HepG2 (cell line): ENCODE measurements around the gene CORO7. TPM values are rescaled to one million over a fixed set of nuclear protein-coding genes. Genes with fewer than 3 reads are reported as not detected.
A peak's percentile ranks its signal among the peaks of the same experiment; 100 is the strongest.

Source experiments
- CC2D1A ChIP-seq: sonication (generic); formaldehyde crosslinking; IDR thresholded peaks from 2 replicates; pipeline ENCODE4 v1.8.1; 2023; ENCODE audit warnings: mild to moderate bottlenecking, missing genetic modification reagents
- MZF1 ChIP-seq: sonication (generic); formaldehyde crosslinking; IDR thresholded peaks from 2 replicates; pipeline ENCODE4 v1.8.1; 2023; ENCODE audit warnings: mild to moderate bottlenecking, missing genetic modification reagents, borderline replicate concordance
- NFIC ChIP-seq: IDR thresholded peaks from 2 replicates; pipeline ENCODE4 v1.6.1; 2012; ENCODE audit warnings: mild to moderate bottlenecking, low read length, inconsistent platforms
- NR2C2 ChIP-seq: sonication (generic); formaldehyde crosslinking; IDR thresholded peaks from 2 replicates; pipeline ENCODE4 v1.4.0; 2020; ENCODE audit warnings: missing genetic modification reagents, mild to moderate bottlenecking, moderate library complexity, borderline replicate concordance
- NR2F2 ChIP-seq: IDR thresholded peaks from 2 replicates; pipeline ENCODE4 v1.6.1; 2012; ENCODE audit warnings: low read depth, inconsistent platforms, borderline replicate concordance
- NR2F6 ChIP-seq, 2 experiments: IDR thresholded peaks; 2 replicates each; pipeline ENCODE4 v1.6.1; 2016; ENCODE audit warnings: antibody characterized with exemption in 1 of 2, mild to moderate bottlenecking in 1 of 2
- RBAK ChIP-seq: sonication (generic); formaldehyde crosslinking; IDR thresholded peaks from 2 replicates; pipeline ENCODE4 v1.5.1; 2020; ENCODE audit warnings: mild to moderate bottlenecking, missing genetic modification reagents
- TCF7L2 ChIP-seq: IDR thresholded peaks from 2 replicates; pipeline ENCODE4 v1.6.1; 2011; ENCODE audit warnings: mild to moderate bottlenecking, low read depth, low read length, moderate library complexity
- ZIK1 ChIP-seq: sonication (generic); formaldehyde crosslinking; IDR thresholded peaks from 2 replicates; pipeline ENCODE4 v1.5.0; 2020; ENCODE audit warnings: mild to moderate bottlenecking, low read depth, missing genetic modification reagents, borderline replicate concordance
- ZNF335 ChIP-seq: sonication (generic); formaldehyde crosslinking; IDR thresholded peaks from 2 replicates; pipeline ENCODE4 v1.4.0; 2020; ENCODE audit warnings: missing genetic modification reagents
- ZNF34 ChIP-seq: sonication (generic); formaldehyde crosslinking; IDR thresholded peaks from 2 replicates; pipeline ENCODE4 v1.4.0; 2020; ENCODE audit warnings: mild to moderate bottlenecking, missing genetic modification reagents, borderline replicate concordance
- ZNF615 ChIP-seq: sonication (generic); formaldehyde crosslinking; IDR thresholded peaks from 2 replicates; pipeline ENCODE4 v1.5.0; 2020; ENCODE audit warnings: mild to moderate bottlenecking, missing genetic modification reagents, borderline replicate concordance
- ZNF678 ChIP-seq: sonication (generic); formaldehyde crosslinking; IDR thresholded peaks from 2 replicates; pipeline ENCODE4 v1.4.0; 2020; ENCODE audit warnings: mild to moderate bottlenecking, missing genetic modification reagents
- ZSCAN9 ChIP-seq: IDR thresholded peaks from 2 replicates; pipeline ENCODE4 v1.6.1; 2016; ENCODE audit warnings: borderline replicate concordance
- polyA plus RNA-seq, 8 experiments: library from polyadenylated mRNA; depleted of rRNA in 3 of 8; stranded (reverse) in 7 of 8; unstranded in 1 of 8; fragments of >200 nt; fragmentation: Illumina TruSeq in 4 of 8; extraction: Trizol in 4 of 8; gene quantifications; 2 replicates each; pipeline versions ENCODE4 v1.2.1 to v1.2.3, GENCODE V29; 2011 to 2016; ENCODE audit warnings: low read depth in 4 of 8, missing spikeins in 1 of 8, mixed read lengths in 1 of 8; ENCODE audit not compliant: insufficient read depth in 1 of 8
- total RNA-seq, 5 experiments: library from RNA; depleted of rRNA; stranded (reverse); fragments of >200 nt; fragmentation: Illumina TruSeq; extraction: Trizol; gene quantifications; 2 replicates each; pipeline ENCODE4 v1.2.3, GENCODE V29; 2016; ENCODE audit warnings: low read depth in 1 of 5
- TF ChIP-seq, protein P1 (sequence below): sonication (generic); formaldehyde crosslinking; IDR thresholded peaks from 2 replicates; pipeline ENCODE4 v1.5.0; 2020; ENCODE audit warnings: mild to moderate bottlenecking, missing genetic modification reagents, borderline replicate concordance
- TF ChIP-seq, protein P2 (sequence below): sonication (generic); formaldehyde crosslinking; IDR thresholded peaks from 2 replicates; pipeline ENCODE4 v1.5.0; 2020; ENCODE audit warnings: mild to moderate bottlenecking, missing genetic modification reagents
- TF ChIP-seq, protein P3 (sequence below): sonication (generic); formaldehyde crosslinking; IDR thresholded peaks from 2 replicates; pipeline ENCODE4 v1.4.0; 2020; ENCODE audit warnings: missing genetic modification reagents, borderline replicate concordance
- TF ChIP-seq, protein P4 (sequence below): sonication (generic); formaldehyde crosslinking; IDR thresholded peaks from 2 replicates; pipeline ENCODE4 v1.4.0; 2020; ENCODE audit warnings: missing genetic modification reagents
- TF ChIP-seq, protein P5 (sequence below): IDR thresholded peaks from 2 replicates; pipeline ENCODE4 v1.6.1; 2016; ENCODE audit warnings: missing compliant biosample characterization, missing genetic modification reagents, borderline replicate concordance

CORO7 gene
- total and polyA plus RNA-seq, 2 of the 13 experiments (the other 11 are each of a cell fraction or from before 2014, with no cell fraction given), result 9.9 to 14.3 TPM

DNA sequence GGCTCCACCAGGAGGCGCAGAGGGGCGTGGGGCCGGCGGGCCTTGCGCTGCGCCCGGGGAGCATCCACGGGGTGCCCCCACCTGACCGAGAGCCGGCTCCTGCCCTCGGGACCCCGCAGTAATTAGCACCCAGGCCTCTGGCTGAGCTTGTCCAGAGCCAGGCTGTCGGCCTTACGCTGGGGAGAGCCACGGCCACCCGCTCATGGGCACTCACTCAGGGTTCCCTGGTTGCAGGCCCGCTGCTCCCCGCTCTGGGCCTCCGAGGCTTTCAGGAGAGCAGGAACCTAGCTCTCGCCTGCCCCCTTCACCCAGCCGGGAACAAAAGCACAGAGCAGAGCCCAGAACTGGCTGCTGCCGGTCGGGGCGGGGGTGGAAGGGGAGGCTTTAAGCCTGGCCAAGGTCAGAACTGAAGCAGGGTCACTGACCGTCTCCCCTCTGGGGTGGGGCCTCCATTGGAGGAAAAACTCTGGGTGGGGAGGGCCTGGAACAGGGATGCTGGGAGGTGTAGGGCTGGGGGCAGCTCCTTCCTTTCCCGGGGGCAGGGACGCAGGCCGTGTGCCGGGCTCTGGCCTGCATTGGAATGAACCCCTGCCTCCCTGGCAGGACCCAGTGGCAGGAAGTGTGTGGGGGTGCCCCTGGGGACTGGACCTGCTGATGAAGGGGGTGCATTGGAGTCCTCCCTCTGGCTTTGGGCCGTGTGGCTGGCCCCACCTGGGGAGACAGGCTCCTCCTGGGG is 88.2 kb downstream of the CORO7 start (continued):
- TF ChIP-seq, protein P1, sequence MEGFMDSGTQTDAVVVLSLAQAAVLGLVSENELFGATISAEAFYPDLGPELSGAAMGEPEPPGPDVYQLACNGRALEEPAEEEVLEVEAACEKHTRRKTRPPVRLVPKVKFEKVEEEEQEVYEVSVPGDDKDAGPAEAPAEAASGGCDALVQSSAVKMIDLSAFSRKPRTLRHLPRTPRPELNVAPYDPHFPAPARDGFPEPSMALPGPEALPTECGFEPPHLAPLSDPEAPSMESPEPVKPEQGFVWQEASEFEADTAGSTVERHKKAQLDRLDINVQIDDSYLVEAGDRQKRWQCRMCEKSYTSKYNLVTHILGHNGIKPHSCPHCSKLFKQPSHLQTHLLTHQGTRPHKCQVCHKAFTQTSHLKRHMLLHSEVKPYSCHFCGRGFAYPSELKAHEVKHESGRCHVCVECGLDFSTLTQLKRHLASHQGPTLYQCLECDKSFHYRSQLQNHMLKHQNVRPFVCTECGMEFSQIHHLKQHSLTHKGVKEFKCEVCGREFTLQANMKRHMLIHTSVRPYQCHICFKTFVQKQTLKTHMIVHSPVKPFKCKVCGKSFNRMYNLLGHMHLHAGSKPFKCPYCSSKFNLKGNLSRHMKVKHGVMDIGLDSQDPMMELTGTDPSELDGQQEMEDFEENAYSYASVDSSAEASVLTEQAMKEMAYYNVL (CRISPR knock-in tag), result peak; percentile 52; the same call in 1 of the 2 replicates
- TF ChIP-seq ZIK1 (peak; percentile 38; the same call in 1 of the 2 replicates), ZSCAN9 (CRISPR knock-in tag) (0 out of 2 replicates have a peak, but pooled peaks have one; percentile 35), NR2C2 (CRISPR knock-in tag) (peak; percentile 68), NFIC (no peak), NR2F6 (IDR thresholded peaks at IDR 0.05) (peak; percentile 67), NR2F6 (CRISPR knock-in tag; IDR thresholded peaks at IDR 0.05) (peak; percentile 80), ZNF615 (CRISPR knock-in tag) (no peak), ZNF335 (CRISPR knock-in tag) (peak; percentile 36; the same call in 1 of the 2 replicates), CC2D1A (CRISPR knock-in tag) (0 out of 2 replicates have a peak, but pooled peaks have one; percentile 76), ZNF34 (CRISPR knock-in tag) (0 out of 2 replicates have a peak, but pooled peaks have one; percentile 22), NR2F2 (no peak), ZNF678 (CRISPR knock-in tag) (no peak), RBAK (CRISPR knock-in tag) (no peak), MZF1 (CRISPR knock-in tag) (0 out of 2 replicates have a peak, but pooled peaks have one; percentile 67), TCF7L2 (no peak)
- TF ChIP-seq, protein P2, sequence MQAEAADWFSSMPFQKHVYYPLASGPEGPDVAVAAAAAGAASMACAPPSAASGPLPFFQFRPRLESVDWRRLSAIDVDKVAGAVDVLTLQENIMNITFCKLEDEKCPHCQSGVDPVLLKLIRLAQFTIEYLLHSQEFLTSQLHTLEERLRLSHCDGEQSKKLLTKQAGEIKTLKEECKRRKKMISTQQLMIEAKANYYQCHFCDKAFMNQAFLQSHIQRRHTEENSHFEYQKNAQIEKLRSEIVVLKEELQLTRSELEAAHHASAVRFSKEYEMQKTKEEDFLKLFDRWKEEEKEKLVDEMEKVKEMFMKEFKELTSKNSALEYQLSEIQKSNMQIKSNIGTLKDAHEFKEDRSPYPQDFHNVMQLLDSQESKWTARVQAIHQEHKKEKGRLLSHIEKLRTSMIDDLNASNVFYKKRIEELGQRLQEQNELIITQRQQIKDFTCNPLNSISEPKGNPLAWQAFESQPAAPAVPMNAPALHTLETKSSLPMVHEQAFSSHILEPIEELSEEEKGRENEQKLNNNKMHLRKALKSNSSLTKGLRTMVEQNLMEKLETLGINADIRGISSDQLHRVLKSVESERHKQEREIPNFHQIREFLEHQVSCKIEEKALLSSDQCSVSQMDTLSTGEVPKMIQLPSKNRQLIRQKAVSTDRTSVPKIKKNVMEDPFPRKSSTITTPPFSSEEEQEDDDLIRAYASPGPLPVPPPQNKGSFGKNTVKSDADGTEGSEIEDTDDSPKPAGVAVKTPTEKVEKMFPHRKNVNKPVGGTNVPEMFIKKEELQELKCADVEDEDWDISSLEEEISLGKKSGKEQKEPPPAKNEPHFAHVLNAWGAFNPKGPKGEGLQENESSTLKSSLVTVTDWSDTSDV, result no peak
- TF ChIP-seq, protein P3, sequence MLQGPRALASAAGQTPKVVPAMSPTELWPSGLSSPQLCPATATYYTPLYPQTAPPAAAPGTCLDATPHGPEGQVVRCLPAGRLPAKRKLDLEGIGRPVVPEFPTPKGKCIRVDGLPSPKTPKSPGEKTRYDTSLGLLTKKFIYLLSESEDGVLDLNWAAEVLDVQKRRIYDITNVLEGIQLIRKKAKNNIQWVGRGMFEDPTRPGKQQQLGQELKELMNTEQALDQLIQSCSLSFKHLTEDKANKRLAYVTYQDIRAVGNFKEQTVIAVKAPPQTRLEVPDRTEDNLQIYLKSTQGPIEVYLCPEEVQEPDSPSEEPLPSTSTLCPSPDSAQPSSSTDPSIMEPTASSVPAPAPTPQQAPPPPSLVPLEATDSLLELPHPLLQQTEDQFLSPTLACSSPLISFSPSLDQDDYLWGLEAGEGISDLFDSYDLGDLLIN (CRISPR knock-in tag), result no peak
- TF ChIP-seq, protein P4, sequence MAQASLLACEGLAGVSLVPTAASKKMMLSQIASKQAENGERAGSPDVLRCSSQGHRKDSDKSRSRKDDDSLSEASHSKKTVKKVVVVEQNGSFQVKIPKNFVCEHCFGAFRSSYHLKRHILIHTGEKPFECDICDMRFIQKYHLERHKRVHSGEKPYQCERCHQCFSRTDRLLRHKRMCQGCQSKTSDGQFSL (CRISPR knock-in tag), result peak; percentile 68
- TF ChIP-seq, protein P5, sequence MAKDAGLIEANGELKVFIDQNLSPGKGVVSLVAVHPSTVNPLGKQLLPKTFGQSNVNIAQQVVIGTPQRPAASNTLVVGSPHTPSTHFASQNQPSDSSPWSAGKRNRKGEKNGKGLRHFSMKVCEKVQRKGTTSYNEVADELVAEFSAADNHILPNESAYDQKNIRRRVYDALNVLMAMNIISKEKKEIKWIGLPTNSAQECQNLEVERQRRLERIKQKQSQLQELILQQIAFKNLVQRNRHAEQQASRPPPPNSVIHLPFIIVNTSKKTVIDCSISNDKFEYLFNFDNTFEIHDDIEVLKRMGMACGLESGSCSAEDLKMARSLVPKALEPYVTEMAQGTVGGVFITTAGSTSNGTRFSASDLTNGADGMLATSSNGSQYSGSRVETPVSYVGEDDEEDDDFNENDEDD, result 0 out of 2 replicates have a peak, but pooled peaks have one; percentile 23
